Measurements from ENCODE around the gene C3orf38.

DNA sequence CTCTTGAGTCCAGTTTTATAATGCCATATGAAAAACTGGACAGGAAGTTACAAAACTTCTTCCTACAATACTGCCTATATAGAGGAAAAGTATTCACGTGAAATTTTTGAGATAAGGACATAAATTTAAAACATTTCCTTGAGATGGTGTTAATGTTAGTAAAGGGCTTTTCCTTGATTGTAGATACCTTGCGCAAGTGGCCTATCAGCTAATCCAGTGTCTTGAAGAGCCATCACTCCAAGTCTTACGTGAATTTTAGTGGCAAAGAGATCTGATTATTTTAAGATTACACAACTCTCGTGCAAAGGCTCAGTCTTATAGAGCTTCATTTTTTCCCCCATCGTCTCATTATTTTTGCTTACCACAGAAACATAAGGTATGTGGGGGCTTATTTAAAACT, 18.4 kb downstream of the C3orf38 start:
- TF ChIP-seq CTCF (tag by site-specific recombination; IDR thresholded peaks at IDR 0.05) (no peak), ZBTB21 (tag by site-specific recombination; IDR thresholded peaks at IDR 0.05) (no peak), ZNF624 (tag by site-specific recombination; IDR thresholded peaks at IDR 0.05) (no peak), KLF16 (tag by site-specific recombination; IDR thresholded peaks at IDR 0.05) (no peak)

Data from HEK293 (cell line).